Suprapubic skin (tissue), 4 donors: Measurements from ENCODE around the gene METTL22.

ENCODE experiments used
- POLR2A ChIP-seq, 2 donors: fragments of 450-650 bp; IDR thresholded peaks; one replicate each; pipeline ENCODE4 v1.6.1; 2017; ENCODE audit warnings: antibody characterized with exemption in 2 of 2, mild to moderate bottlenecking in 2 of 2, moderate library complexity in 2 of 2
- POLR2AphosphoS5 ChIP-seq, 3 donors: sonication (generic); formaldehyde crosslinking; IDR thresholded peaks; one replicate each; pipeline ENCODE4 v1.6.1; 2017; ENCODE audit warnings: antibody characterized with exemption in 3 of 3

DNA sequence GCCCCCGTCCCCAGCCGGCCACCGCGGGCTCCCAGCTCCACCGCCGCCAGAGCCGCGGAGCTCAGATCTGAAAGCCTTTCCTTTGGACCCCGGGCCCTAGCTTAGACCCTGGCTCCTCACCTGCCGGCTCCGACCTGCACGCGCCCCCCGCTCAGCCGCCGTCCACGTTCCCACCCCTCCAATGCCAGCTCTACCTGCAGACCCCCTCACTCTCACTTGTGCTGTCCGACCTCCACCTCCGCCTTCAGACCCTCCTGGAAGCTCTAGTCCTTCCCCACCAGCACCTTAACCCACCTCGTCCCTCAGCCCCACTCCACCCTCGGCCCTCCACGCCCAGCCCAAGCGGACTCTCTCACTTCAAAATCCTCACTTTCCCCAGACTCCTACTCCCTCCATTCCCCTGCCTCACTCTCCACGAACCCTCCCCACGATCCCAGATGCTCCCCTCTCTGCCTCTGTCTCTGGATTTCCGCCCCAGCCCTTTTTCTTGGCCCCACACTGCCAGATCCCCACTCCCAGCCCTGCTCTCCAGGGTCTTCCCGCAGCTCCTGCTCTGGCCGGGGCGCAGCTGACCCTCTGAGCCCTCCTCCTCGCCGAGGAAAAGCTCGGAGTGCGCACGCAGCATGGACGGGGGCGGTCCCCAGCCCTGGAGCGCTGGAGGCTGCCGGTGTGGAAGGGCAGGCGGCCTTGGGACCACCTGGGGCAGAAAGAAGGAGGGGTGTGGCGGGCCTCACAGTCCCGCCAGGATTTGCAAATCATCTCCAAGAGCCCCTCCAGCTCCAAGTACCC lies 31.4 kb upstream of the METTL22 start, which contains the start of gene TMEM114:
- TF ChIP-seq POLR2AphosphoS5 (IDR thresholded peaks at IDR 0.05) (no peak), POLR2A (IDR thresholded peaks at IDR 0.05) (no peak)
